Embryonic facial prominence (tissue), 1 donor: Measurements from ENCODE around the gene MCF2L.

Experiments used
- DNase-seq: peaks from one replicate; pipeline ENCODE4 v3.0.0-alpha.2; 2016; ENCODE audit errors: extremely low spot score

MCF2L gene

DNA sequence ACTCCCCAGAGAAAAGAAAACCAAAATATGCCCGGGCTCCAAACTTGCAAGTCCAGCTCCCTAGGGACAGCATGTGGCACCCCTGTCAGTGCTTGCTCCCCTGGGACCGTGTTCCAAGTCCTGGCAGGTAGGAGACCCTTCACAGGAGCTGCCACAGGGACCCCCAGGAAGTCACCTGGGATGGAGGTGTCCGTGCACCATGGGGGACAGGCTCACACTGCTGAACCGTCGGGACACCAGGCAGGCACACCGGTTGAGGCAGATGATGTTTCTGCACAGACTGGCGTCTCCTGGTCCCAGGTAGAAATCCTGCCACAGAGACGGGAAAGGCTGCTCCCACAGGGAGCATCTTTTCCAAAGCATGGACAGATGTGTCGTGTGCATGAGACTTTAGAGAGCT, 177.7 kb downstream of the MCF2L start:
- no peak for DNase-seq

DNA sequence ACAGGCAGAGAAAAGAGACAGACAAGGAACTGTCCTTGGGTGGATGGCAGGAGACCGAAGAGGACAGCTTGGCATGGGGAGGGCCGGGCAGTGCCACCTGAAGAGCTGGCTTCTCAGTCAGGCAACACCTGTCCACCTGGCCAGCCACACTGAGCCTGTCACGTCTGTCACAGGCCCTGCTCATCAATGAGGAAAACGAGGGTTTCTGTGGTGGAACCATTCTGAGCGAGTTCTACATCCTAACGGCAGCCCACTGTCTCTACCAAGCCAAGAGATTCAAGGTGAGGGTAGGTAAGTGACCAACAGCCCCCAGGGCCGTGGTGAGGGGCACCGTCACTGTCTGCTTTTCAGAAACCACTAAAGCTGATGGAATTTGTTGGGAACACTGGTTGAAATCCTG, 178.2 kb downstream of the MCF2L start:
- no peak for DNase-seq

DNA sequence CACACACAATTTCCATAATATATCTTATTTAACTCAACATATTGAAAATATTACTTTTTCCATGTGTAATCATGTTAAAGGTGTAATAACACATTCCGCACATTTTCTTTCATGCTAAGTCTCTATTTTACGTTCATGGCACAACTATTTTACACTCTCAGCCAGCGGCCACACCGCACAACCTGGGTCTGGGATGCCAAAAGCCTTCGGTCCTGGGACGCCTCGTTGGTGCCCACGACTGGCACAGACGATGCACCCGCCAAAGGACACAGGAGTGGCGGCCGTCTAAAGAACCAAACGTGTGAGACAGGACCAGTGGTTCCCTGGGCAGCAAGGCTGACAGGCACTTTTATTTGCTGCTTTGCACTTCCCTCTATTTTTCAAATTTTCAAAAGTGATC, 179.4 kb downstream of the MCF2L start:
- DNase-seq = no peak

DNA sequence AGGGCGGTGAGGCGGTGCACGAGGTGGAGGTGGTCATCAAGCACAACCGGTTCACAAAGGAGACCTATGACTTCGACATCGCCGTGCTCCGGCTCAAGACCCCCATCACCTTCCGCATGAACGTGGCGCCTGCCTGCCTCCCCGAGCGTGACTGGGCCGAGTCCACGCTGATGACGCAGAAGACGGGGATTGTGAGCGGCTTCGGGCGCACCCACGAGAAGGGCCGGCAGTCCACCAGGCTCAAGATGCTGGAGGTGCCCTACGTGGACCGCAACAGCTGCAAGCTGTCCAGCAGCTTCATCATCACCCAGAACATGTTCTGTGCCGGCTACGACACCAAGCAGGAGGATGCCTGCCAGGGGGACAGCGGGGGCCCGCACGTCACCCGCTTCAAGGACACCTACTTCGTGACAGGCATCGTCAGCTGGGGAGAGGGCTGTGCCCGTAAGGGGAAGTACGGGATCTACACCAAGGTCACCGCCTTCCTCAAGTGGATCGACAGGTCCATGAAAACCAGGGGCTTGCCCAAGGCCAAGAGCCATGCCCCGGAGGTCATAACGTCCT, 180.0 kb downstream of the MCF2L start:
- no peak for DNase-seq
